Naive B cell (primary cell): ENCODE data around the gene TRIM7. TPM values are rescaled to one million over a fixed set of nuclear protein-coding genes. Genes with fewer than 3 reads are reported as not detected.

Experiments used
- ATAC-seq, 2 donors: fragments of 150-1000 bp; cut with Tn5 transposase; 2 replicates each; pipeline ENCODE4 v1.10.0; 2021; ENCODE audit warnings: low read depth in 2 of 2, mild to moderate bottlenecking in 2 of 2, moderate library complexity in 2 of 2
- DNase-seq: peaks from one replicate; pipeline ENCODE4 v3.0.0; 2022
- H3K27ac Mint-ChIP-seq, 6 donors: one replicate each; pipeline ENCODE4 v1.8.0; 2020 to 2022; ENCODE audit warnings: mild to moderate bottlenecking in 6 of 6, mixed read lengths in 6 of 6, moderate library complexity in 5 of 6, inconsistent platforms in 2 of 6
- H3K27me3 Mint-ChIP-seq, 3 donors: one replicate each; pipeline ENCODE4 v1.8.0; 2021 to 2022; ENCODE audit warnings: mixed read lengths in 3 of 3, mild to moderate bottlenecking in 1 of 3
- H3K36me3 Mint-ChIP-seq, 2 donors: one replicate each; pipeline ENCODE4 v1.8.0; 2020 to 2022; ENCODE audit warnings: mixed read lengths in 2 of 2, inconsistent platforms in 1 of 2, mild to moderate bottlenecking in 1 of 2
- H3K4me1 Mint-ChIP-seq, 3 donors: one replicate each; pipeline ENCODE4 v1.8.0; 2020 to 2022; ENCODE audit warnings: mixed read lengths in 3 of 3, inconsistent platforms in 1 of 3, mild to moderate bottlenecking in 1 of 3, moderate library complexity in 1 of 3
- H3K4me3 Mint-ChIP-seq, 8 donors: one replicate each; pipeline ENCODE4 v1.8.0; 2020 to 2022; ENCODE audit warnings: mild to moderate bottlenecking in 8 of 8, mixed read lengths in 8 of 8, moderate library complexity in 8 of 8, inconsistent platforms in 2 of 8
- H3K9me3 Mint-ChIP-seq, 7 donors: one replicate each; pipeline ENCODE4 v1.8.0; 2020 to 2022; ENCODE audit warnings: mixed read lengths in 7 of 7, mild to moderate bottlenecking in 5 of 7, inconsistent platforms in 2 of 7, moderate library complexity in 1 of 7
- polyA plus RNA-seq, 6 donors: library from polyadenylated mRNA; unstranded; fragments of 300-500 nt; fragmentation: Illumina TruSeq; gene quantifications; one replicate each; pipeline ENCODE4 v1.2.3, GENCODE V29; 2021; ENCODE audit warnings: low read depth in 6 of 6

Gene TRIM7
- polyA plus RNA-seq, 6 donors from 2014 or later: 0.09 to 0.27 (median 0.24) TPM; not detected in 3

GRCh38 chr5:181236954-181237641 lies 32.1 kb upstream of the TRIM7 start:
- ATAC-seq: no peak
- H3K36me3 Mint-ChIP-seq: peaks cover 15 to 22% of the 10 kb centered on the region in 2 donors
- peak overlapping the region in 2 of 6 donors; percentile 29 to 54 for H3K27ac Mint-ChIP-seq

DNA sequence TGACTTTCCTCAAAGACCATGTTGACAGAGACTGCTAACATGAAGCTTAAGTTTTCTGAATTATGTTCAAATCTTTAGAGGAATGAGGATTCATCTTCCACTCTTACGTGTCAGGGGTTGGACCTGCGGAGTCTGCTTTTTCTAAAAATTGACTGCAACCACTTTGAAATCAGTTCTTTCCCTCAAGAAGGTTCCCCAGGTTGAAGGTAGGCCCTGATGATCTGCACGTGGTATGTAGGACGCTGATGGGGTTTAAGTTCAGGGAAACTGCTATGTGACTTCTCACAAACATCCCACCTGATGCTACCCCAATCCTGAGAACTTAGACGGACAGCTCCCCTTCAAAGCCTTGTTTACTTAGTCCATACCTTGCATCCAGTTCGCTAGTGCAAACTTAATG lies 31.5 kb upstream of the TRIM7 start:
- DNase-seq: no peak
- peaks cover 15 to 22% of the 10 kb centered on the region in 2 donors for H3K36me3 Mint-ChIP-seq
- H3K4me1 Mint-ChIP-seq: peaks cover 14 to 29% (median 20%) of the 10 kb centered on the region in 3 donors
- no peaks in the 10 kb centered on the region for H3K9me3 Mint-ChIP-seq
- no peaks in the 10 kb centered on the region for H3K27me3 Mint-ChIP-seq
- H3K27ac Mint-ChIP-seq: peak overlapping the region in 1 of 6 donors; percentile 25
- no peak for ATAC-seq
- no peak overlapping the region for H3K4me3 Mint-ChIP-seq

More at GRCh38 chr5:181236954-181237641, 32.1 kb upstream of the TRIM7 start:
- Mint-ChIP-seq H3K27me3 (no peaks in the 10 kb centered on the region), H3K4me3 (no peak overlapping the region), H3K9me3 (no peaks in the 10 kb centered on the region), H3K4me1 (peaks cover 20 to 32% (median 26%) of the 10 kb centered on the region in 3 donors)
- DNase-seq: no peak

DNA sequence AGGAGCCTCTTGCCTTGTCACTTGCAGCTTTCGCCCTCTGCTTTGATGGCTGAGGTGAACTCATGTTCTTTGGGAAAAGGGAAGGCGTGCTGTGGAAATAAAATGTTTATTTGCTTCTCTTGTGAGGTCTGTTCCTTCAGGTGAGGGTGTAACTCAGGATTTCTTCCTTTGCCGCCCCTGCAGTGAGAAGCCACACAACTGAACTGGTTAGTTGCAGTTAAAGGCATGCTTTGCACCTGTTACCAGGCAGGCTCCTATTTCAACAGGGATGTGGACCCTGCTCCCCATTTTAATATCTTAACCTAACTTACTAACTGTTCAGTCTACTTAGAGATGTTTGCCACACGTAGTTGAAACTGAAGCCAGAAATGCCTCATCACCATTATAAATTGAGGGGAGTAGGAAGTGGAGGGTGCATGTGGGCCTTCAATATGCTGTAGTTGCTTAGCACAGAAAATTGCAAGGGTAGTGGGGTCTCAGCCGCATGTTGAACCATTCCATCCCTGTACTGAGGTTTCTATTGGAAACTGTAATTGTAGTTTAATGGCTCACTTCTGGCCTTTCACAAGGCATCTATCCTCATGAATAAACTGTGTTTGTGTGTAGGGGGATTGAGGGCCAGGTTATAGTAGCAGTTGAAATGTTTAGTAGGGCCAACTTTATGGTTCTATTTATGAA lies 30.8 kb upstream of the TRIM7 start:
- Mint-ChIP-seq H3K9me3 (no peaks in the 10 kb centered on the region), H3K27me3 (no peaks in the 10 kb centered on the region), H3K36me3 (peaks cover 15 to 23% of the 10 kb centered on the region in 2 donors), H3K4me1 (peaks cover 14 to 29% (median 14%) of the 10 kb centered on the region in 3 donors), H3K27ac (peak overlapping the region in 2 of 6 donors; percentile 47 to 59), H3K4me3 (peak overlapping the region in 1 of 8 donors; percentile 66)
- ATAC-seq (no peak), DNase-seq (no peak)

- Mint-ChIP-seq H3K27me3 (no peaks in the 10 kb centered on the region), H3K27ac (peak overlapping the region in 2 of 6 donors; percentile 47 to 75), H3K9me3 (no peaks in the 10 kb centered on the region), H3K4me3 (no peak overlapping the region), H3K36me3 (peaks cover 15 to 28% of the 10 kb centered on the region in 2 donors), H3K4me1 (peaks cover 13 to 29% (median 14%) of the 10 kb centered on the region in 3 donors)
- no peak for ATAC-seq
- DNase-seq: no peak
Observed at GRCh38 chr5:181235323-181235688, 30.3 kb upstream of the TRIM7 start.

DNA sequence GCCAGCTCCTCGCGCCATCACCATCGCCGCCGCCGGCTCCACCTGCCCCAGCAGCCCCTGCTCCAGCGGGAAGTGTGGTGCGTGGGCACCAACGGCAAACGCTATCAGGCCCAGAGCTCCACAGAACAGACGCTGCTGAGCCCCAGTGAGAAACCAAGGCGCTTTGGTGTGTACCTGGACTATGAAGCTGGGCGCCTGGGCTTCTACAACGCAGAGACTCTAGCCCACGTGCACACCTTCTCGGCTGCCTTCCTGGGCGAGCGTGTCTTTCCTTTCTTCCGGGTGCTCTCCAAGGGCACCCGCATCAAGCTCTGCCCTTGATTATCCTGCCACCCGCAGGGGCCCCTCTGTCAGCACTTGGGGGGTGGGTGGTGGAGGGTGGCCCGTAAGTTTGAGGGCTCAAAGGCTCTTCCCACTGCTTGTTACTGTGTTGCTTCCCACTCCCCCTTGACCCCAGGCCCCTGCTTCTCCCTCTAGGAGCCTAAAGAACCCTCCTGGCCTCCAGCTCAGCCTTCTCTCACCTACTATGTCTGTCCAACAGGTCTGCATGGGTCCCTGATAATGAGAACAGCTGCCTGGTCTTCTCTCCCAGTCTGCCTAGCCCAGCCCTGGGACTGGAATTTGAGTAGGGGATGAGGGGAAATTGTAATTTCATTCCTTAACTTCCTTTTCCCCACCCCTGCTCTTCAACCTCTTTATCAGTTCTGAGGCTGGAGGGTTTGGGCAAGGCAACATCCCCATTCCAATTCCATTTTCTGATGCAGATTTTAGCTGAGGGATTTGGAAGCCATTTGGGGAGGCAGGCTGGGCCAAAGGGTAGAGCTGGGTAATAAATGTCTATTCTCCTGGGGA lies 29.7 kb upstream of the TRIM7 start:
- no peak for DNase-seq
- Mint-ChIP-seq H3K36me3 (peaks cover 15 to 34% of the 10 kb centered on the region in 2 donors), H3K4me3 (no peak overlapping the region), H3K9me3 (no peaks in the 10 kb centered on the region), H3K27me3 (no peaks in the 10 kb centered on the region), H3K27ac (peak overlapping the region in 2 of 6 donors; percentile 59 to 75), H3K4me1 (peaks cover 15 to 29% (median 17%) of the 10 kb centered on the region in 3 donors)
- no peak for ATAC-seq

GRCh38 chr5:181233801-181234454 lies 28.9 kb upstream of the TRIM7 start:
- no peak for ATAC-seq

DNA sequence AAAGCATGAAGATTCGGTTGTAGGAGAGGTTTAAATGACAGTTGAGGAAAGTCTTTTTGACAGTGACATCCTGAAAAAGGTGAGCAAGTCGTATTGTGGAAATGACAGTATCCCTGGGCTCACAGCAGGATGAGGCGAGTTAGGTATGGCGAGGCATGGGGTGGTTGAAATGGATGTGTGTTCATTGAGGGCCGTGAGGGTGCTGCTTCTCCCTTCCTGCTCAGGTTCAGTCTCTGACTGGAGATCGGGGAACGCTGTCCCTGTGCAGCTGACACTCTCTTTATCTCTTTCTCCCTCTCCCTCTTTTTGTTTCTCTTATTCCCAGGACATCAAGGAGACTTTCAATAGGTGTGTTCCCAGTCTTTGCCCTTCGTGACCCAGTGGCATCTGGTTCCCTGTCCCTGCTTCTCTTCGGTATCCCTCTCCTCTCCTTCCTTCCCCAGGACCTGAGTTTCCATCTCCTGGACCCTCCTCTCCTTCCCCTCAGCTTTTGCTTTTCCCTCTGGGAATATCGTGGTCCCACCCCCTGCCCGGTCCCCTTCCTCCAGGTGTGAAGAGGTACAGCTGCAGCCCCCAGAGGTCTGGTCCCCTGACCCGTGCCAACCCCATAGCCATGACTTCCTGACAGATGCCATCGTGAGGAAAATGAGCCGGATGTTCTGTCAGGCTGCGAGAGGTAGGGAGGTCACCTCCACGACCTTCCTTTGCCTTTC lies 28.2 kb upstream of the TRIM7 start:
- peaks cover 5 to 28% of the 10 kb centered on the region in 2 donors for H3K36me3 Mint-ChIP-seq

More at GRCh38 chr5:181233801-181234454, 28.9 kb upstream of the TRIM7 start:
- peaks cover 15 to 22% (median 20%) of the 10 kb centered on the region in 3 donors for H3K4me1 Mint-ChIP-seq
- peaks cover 10 to 35% of the 10 kb centered on the region in 2 donors for H3K36me3 Mint-ChIP-seq
- peak overlapping the region in 1 of 8 donors; percentile 42 for H3K4me3 Mint-ChIP-seq
- H3K9me3 Mint-ChIP-seq: no peaks in the 10 kb centered on the region
- no peaks in the 10 kb centered on the region for H3K27me3 Mint-ChIP-seq
- no peak for DNase-seq
- H3K27ac Mint-ChIP-seq: peak overlapping the region in 2 of 6 donors; percentile 42 to 59

GRCh38 chr5:181232593-181232992 lies 27.6 kb upstream of the TRIM7 start:
- DNase-seq: no peak
- no peak overlapping the region for H3K4me3 Mint-ChIP-seq
- peaks cover 0 to 22% of the 10 kb centered on the region in 2 donors for H3K36me3 Mint-ChIP-seq
- ATAC-seq: no peak
- H3K27ac Mint-ChIP-seq: no peak overlapping the region
- no peaks in the 10 kb centered on the region for H3K27me3 Mint-ChIP-seq
- H3K4me1 Mint-ChIP-seq: peaks cover 11 to 14% (median 14%) of the 10 kb centered on the region in 3 donors
- no peaks in the 10 kb centered on the region for H3K9me3 Mint-ChIP-seq

More for the DNA sequence above, 28.2 kb upstream of the TRIM7 start:
- Mint-ChIP-seq H3K4me3 (no peak overlapping the region), H3K4me1 (peaks cover 14 to 18% (median 15%) of the 10 kb centered on the region in 3 donors), H3K27me3 (no peaks in the 10 kb centered on the region), H3K27ac (peak overlapping the region in 3 of 6 donors; percentile 57 to 63 (median 59)), H3K9me3 (no peaks in the 10 kb centered on the region)
- no peak for DNase-seq
- no peak for ATAC-seq

- H3K27ac Mint-ChIP-seq: peak overlapping the region in 1 of 6 donors; percentile 83
- peaks cover 0 to 18% of the 10 kb centered on the region in 2 donors for H3K36me3 Mint-ChIP-seq
- peaks cover 11 to 14% (median 12%) of the 10 kb centered on the region in 3 donors for H3K4me1 Mint-ChIP-seq
- ATAC-seq: no peak
- H3K4me3 Mint-ChIP-seq: no peak overlapping the region
- no peaks in the 10 kb centered on the region for H3K9me3 Mint-ChIP-seq
- no peaks in the 10 kb centered on the region for H3K27me3 Mint-ChIP-seq
- DNase-seq: no peak
Observed at GRCh38 chr5:181231432-181231831, 26.4 kb upstream of the TRIM7 start.

DNA sequence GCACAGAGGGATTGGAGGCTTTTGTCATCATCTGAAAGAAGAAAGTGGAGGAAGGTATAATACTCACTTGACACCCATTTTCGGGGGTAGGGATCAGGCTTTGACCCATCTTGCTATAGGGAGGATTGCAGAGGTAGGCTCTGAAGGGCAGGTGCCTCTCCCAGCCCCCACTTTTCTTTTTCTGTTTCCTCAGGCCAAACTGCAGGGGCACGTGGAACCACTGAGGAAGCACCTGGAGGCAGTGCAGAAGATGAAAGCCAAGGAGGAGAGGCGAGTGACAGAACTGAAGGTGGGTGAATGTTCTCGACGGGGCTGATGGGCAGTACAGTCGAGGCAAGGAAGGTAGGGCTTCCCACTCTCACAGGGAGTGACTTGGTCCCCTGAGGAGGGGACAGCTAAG lies 25.6 kb upstream of the TRIM7 start:
- Mint-ChIP-seq H3K4me1 (peaks cover 11 to 19% (median 16%) of the 10 kb centered on the region in 3 donors), H3K27me3 (no peaks in the 10 kb centered on the region), H3K4me3 (no peak overlapping the region), H3K36me3 (peaks cover 0 to 18% of the 10 kb centered on the region in 2 donors), H3K27ac (peak overlapping the region in 1 of 6 donors; percentile 72), H3K9me3 (no peaks in the 10 kb centered on the region)
- ATAC-seq: no peak
- DNase-seq: no peak

DNA sequence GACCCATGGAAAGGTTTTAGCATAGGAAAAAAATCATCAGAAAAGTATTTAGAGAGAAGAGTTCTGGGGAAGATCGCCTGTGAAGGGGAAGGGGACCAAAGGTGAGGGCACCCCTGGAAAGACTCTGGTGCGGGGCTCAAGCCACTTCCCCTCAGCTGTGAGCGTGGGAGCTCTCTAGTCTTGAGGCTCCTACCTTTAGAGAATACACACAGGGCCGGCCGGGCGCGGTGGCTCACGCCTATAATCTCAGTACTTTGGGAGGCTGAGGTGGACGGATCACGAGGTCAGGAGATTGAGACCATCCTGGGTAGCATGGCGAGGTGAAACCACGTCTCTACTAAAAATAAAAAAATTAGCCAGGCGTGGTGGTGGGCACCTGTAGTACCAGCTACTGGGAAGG lies 25.0 kb upstream of the TRIM7 start:
- DNase-seq (no peak), ATAC-seq (no peak)
- Mint-ChIP-seq H3K27ac (peak overlapping the region in 2 of 6 donors; percentile 47 to 78), H3K4me3 (no peak overlapping the region), H3K9me3 (no peaks in the 10 kb centered on the region), H3K4me1 (peaks cover 9 to 25% (median 17%) of the 10 kb centered on the region in 3 donors), H3K36me3 (peaks cover 0 to 18% of the 10 kb centered on the region in 2 donors), H3K27me3 (no peaks in the 10 kb centered on the region)
